ENCODE data around the gene SPDYE1. TPM values are rescaled to one million over a fixed set of nuclear protein-coding genes. Genes with fewer than 3 reads are reported as not detected.

The SPDYE1 gene
- total and polyA plus RNA-seq, 4 donors, result 0.71 TPM; not detected in 3

DNA sequence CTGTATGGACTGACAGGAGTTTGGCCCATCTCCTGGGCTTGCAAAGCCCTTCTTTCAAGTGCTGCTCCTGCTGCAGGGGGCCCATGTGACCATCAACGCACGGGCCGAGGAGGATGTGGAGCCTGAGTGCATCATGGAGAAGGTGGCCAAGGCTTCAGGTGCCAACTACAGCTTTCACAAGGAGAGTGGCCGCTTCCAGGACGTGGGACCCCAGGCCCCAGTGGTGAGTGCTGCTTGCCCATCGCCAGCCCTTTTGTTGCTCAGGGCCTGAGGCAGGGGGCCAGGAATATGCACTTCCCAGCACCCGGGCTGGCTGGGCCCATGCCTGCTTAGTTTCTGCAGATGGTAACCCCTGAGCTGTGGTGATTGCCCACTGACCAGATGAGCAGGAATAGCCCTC, 59.0 kb downstream of the SPDYE1 start:
- Histone ChIP-seq H3K9ac (ENCODE audit: low read depth in 1 of 2, low read length in 2 of 2) (no peak overlapping the region), H3K9me3 (ENCODE audit: control insufficient read depth in 4 of 4, low read length in 3 of 4) (no peaks in the 10 kb centered on the region), H3K27ac (ENCODE audit: low read depth in 1 of 2, low read length in 2 of 2) (no peak overlapping the region), H3K4me1 (ENCODE audit: control insufficient read depth in 4 of 4, insufficient read depth in 4 of 4, low read length in 3 of 4) (no peaks in the 10 kb centered on the region), H3K27me3 (ENCODE audit: control insufficient read depth in 4 of 4, insufficient read depth in 4 of 4, low read length in 3 of 4) (no peaks in the 10 kb centered on the region), H3K36me3 (ENCODE audit: control insufficient read depth in 4 of 4, insufficient read depth in 3 of 4, low read depth in 1 of 4, low read length in 3 of 4) (peaks cover 18 to 67% (median 41%) of the 10 kb centered on the region in 4 donors), H3K4me3 (ENCODE audit: low read depth in 1 of 3, low read length in 3 of 3) (no peak overlapping the region)
- DNase-seq (ENCODE audit: low spot score), result no peak
- WGBS, result 96% methylated on average over 7 of the region's 7 CpGs
- TF ChIP-seq HNF4G (IDR thresholded peaks at IDR 0.05) (no peak), SP1 (IDR thresholded peaks at IDR 0.05) (no peak), FOXA2 (IDR thresholded peaks at IDR 0.05) (no peak), RXRA (IDR thresholded peaks at IDR 0.05) (no peak), YY1 (IDR thresholded peaks at IDR 0.05) (no peak), RAD21 (IDR thresholded peaks at IDR 0.05) (no peak), HNF4A (conservative IDR thresholded peaks at IDR 0.05) (no peak), TAF1 (conservative IDR thresholded peaks at IDR 0.05) (no peak), NR2F2 (IDR thresholded peaks at IDR 0.05) (no peak), JUND (IDR thresholded peaks at IDR 0.05) (no peak)
- TF ChIP-seq, protein P1, sequence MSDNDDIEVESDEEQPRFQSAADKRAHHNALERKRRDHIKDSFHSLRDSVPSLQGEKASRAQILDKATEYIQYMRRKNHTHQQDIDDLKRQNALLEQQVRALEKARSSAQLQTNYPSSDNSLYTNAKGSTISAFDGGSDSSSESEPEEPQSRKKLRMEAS (IDR thresholded peaks at IDR 0.05), result no peak
- TF ChIP-seq, protein P2, sequence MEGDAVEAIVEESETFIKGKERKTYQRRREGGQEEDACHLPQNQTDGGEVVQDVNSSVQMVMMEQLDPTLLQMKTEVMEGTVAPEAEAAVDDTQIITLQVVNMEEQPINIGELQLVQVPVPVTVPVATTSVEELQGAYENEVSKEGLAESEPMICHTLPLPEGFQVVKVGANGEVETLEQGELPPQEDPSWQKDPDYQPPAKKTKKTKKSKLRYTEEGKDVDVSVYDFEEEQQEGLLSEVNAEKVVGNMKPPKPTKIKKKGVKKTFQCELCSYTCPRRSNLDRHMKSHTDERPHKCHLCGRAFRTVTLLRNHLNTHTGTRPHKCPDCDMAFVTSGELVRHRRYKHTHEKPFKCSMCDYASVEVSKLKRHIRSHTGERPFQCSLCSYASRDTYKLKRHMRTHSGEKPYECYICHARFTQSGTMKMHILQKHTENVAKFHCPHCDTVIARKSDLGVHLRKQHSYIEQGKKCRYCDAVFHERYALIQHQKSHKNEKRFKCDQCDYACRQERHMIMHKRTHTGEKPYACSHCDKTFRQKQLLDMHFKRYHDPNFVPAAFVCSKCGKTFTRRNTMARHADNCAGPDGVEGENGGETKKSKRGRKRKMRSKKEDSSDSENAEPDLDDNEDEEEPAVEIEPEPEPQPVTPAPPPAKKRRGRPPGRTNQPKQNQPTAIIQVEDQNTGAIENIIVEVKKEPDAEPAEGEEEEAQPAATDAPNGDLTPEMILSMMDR (IDR thresholded peaks at IDR 0.05; ENCODE audit: low read depth, low read length, missing input control), result no peak
- TF ChIP-seq, protein P3, sequence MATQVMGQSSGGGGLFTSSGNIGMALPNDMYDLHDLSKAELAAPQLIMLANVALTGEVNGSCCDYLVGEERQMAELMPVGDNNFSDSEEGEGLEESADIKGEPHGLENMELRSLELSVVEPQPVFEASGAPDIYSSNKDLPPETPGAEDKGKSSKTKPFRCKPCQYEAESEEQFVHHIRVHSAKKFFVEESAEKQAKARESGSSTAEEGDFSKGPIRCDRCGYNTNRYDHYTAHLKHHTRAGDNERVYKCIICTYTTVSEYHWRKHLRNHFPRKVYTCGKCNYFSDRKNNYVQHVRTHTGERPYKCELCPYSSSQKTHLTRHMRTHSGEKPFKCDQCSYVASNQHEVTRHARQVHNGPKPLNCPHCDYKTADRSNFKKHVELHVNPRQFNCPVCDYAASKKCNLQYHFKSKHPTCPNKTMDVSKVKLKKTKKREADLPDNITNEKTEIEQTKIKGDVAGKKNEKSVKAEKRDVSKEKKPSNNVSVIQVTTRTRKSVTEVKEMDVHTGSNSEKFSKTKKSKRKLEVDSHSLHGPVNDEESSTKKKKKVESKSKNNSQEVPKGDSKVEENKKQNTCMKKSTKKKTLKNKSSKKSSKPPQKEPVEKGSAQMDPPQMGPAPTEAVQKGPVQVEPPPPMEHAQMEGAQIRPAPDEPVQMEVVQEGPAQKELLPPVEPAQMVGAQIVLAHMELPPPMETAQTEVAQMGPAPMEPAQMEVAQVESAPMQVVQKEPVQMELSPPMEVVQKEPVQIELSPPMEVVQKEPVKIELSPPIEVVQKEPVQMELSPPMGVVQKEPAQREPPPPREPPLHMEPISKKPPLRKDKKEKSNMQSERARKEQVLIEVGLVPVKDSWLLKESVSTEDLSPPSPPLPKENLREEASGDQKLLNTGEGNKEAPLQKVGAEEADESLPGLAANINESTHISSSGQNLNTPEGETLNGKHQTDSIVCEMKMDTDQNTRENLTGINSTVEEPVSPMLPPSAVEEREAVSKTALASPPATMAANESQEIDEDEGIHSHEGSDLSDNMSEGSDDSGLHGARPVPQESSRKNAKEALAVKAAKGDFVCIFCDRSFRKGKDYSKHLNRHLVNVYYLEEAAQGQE (IDR thresholded peaks at IDR 0.05), result no peak
- TF ChIP-seq, protein P4, sequence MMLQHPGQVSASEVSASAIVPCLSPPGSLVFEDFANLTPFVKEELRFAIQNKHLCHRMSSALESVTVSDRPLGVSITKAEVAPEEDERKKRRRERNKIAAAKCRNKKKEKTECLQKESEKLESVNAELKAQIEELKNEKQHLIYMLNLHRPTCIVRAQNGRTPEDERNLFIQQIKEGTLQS (IDR thresholded peaks at IDR 0.05), result no peak
- TF ChIP-seq, protein P5, sequence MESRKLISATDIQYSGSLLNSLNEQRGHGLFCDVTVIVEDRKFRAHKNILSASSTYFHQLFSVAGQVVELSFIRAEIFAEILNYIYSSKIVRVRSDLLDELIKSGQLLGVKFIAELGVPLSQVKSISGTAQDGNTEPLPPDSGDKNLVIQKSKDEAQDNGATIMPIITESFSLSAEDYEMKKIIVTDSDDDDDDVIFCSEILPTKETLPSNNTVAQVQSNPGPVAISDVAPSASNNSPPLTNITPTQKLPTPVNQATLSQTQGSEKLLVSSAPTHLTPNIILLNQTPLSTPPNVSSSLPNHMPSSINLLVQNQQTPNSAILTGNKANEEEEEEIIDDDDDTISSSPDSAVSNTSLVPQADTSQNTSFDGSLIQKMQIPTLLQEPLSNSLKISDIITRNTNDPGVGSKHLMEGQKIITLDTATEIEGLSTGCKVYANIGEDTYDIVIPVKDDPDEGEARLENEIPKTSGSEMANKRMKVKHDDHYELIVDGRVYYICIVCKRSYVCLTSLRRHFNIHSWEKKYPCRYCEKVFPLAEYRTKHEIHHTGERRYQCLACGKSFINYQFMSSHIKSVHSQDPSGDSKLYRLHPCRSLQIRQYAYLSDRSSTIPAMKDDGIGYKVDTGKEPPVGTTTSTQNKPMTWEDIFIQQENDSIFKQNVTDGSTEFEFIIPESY (IDR thresholded peaks at IDR 0.05), result no peak

DNA sequence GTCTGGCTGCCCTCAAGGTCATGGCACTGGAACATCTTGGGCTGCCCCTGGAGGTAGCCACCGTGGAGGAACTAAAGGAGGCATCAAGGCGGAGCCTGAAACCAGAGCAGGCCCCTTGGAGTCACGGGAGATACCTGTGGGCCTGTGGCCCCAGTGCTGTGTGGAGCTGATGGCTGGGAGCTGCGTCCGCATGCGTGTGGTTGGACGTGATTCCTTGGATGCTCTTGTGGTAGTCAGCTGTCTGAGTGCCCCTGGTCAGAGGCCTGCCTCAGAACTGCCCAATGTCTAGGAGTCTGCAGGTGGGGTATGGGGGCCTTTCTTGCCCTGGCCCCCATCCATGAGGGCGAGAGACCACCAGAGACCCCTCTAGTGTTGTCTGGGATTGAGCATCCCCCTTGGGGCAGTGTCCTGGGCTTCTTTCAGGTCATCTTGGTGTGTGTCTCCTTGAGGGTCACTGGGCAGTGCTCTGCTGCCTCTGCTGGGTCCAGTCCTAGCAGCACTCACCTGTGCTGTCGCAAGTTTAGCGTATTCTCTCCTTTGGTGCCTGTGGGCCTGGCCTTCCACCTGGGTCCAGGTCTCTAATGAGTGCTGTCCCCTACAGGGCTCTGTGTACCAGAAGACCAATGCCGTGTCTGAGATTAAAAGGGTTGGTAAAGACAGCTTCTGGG, 59.6 kb downstream of the SPDYE1 start:
- Histone ChIP-seq H3K9me3 (ENCODE audit: control insufficient read depth in 4 of 4, low read length in 3 of 4) (no peaks in the 10 kb centered on the region), H3K27ac (ENCODE audit: low read depth in 1 of 2, low read length in 2 of 2) (no peak overlapping the region), H3K36me3 (ENCODE audit: control insufficient read depth in 4 of 4, insufficient read depth in 3 of 4, low read depth in 1 of 4, low read length in 3 of 4) (peaks cover 19 to 67% (median 40%) of the 10 kb centered on the region in 4 donors), H3K4me1 (ENCODE audit: control insufficient read depth in 4 of 4, insufficient read depth in 4 of 4, low read length in 3 of 4) (peaks cover 3 to 6% (median 5%) of the 10 kb centered on the region in 4 donors), H3K27me3 (ENCODE audit: control insufficient read depth in 4 of 4, insufficient read depth in 4 of 4, low read length in 3 of 4) (no peaks in the 10 kb centered on the region), H3K9ac (ENCODE audit: low read depth in 1 of 2, low read length in 2 of 2) (no peak overlapping the region), H3K4me3 (ENCODE audit: low read depth in 1 of 3, low read length in 3 of 3) (no peak overlapping the region)
- no peak for DNase-seq (ENCODE audit: low spot score)
- 96% methylated on average over 11 of the region's 11 CpGs for WGBS
- TF ChIP-seq RXRA (IDR thresholded peaks at IDR 0.05), result no peak
- TF ChIP-seq GABPA (IDR thresholded peaks at IDR 0.05 in 1 of 2, conservative IDR thresholded peaks at IDR 0.05 in 1 of 2), result no peak
- no peak for TF ChIP-seq TAF1 (conservative IDR thresholded peaks at IDR 0.05)
- TF ChIP-seq, protein P2 (IDR thresholded peaks at IDR 0.05; ENCODE audit: low read depth, low read length, missing input control), result no peak
- TF ChIP-seq JUND (IDR thresholded peaks at IDR 0.05), result no peak
- no peak for TF ChIP-seq FOXA2 (IDR thresholded peaks at IDR 0.05)
- TF ChIP-seq YY1 (IDR thresholded peaks at IDR 0.05), result no peak
- no peak for TF ChIP-seq EGR1 (IDR thresholded peaks at IDR 0.05; ENCODE audit: low read depth in 2 of 2)
- TF ChIP-seq HNF4A (conservative IDR thresholded peaks at IDR 0.05), result no peak
- no peak for TF ChIP-seq RAD21 (IDR thresholded peaks at IDR 0.05)
- TF ChIP-seq, protein P3 (IDR thresholded peaks at IDR 0.05), result no peak
